HEK293 (cell line): ENCODE measurements around the gene ZNF296.

ENCODE experiments used
- CTCF ChIA-PET: fragments of 350-600 bp; formaldehyde crosslinking; extraction: SDS; loops from one replicate; lab custom pipeline; 2021; ENCODE audit warnings: antibody characterized with exemption; lab: Yijun Ruan, JAX
- POLR2A ChIA-PET: fragments of 300-600 bp; formaldehyde crosslinking; extraction: SDS; loops from one replicate; lab custom pipeline; 2020; ENCODE audit warnings: antibody characterized with exemption, inconsistent platforms; lab: Yijun Ruan, JAX
- H3K27ac ChIP-seq: fragments of 200-500 bp; sonication (Bioruptor generic); 2 replicates; pipeline ENCODE4 v1.5.1; 2014; ENCODE audit warnings: low read depth, low read length, control low read depth, inconsistent platforms; ENCODE audit errors: extremely low read depth
- H3K36me3 ChIP-seq, 2 experiments: fragments of 200-500 bp in 1 of 2; sonication (Bioruptor generic) in 1 of 2; 1 replicate in 1 of 2; 2 replicates in 1 of 2; pipeline ENCODE4 v1.5.1; 2014 to 2017; ENCODE audit warnings: inconsistent platforms in 2 of 2, low read length in 2 of 2; ENCODE audit not compliant: control insufficient read depth in 2 of 2, insufficient read depth in 1 of 2
- H3K4me1 ChIP-seq: fragments of 200-500 bp; sonication (Bioruptor generic); 2 replicates; pipeline ENCODE4 v1.5.1; 2014; ENCODE audit warnings: mild to moderate bottlenecking, low read length, inconsistent platforms; ENCODE audit not compliant: control insufficient read depth, insufficient read depth
- H3K4me3 ChIP-seq: 2 replicates; pipeline ENCODE4 v1.5.1; 2011; ENCODE audit warnings: low read depth, mild to moderate bottlenecking, control low read depth, low read length, moderate library complexity
- H3K9me3 ChIP-seq: fragments of 200-500 bp; sonication (Bioruptor generic); 2 replicates; pipeline ENCODE4 v1.5.1; 2014; ENCODE audit warnings: low read depth, low read length, inconsistent platforms; ENCODE audit not compliant: control insufficient read depth, insufficient read depth
- GLIS1 ChIP-seq: fragments of 450-650 bp; formaldehyde crosslinking; IDR thresholded peaks from 2 replicates; pipeline ENCODE4 v1.5.1; 2016; ENCODE audit warnings: missing biosample characterization, missing genetic modification characterization
- HOXD13 ChIP-seq: sonication (generic); formaldehyde crosslinking; IDR thresholded peaks from 2 replicates; pipeline ENCODE4 v1.8.0; 2022; ENCODE audit warnings: missing genetic modification reagents, borderline replicate concordance
- KLF10 ChIP-seq: fragments of 450-650 bp; IDR thresholded peaks from 2 replicates; pipeline ENCODE4 v1.5.1; 2018; ENCODE audit warnings: missing biosample characterization, mild to moderate bottlenecking, missing genetic modification characterization
- KLF7 ChIP-seq: fragments of 450-650 bp; formaldehyde crosslinking; IDR thresholded peaks from 2 replicates; pipeline ENCODE4 v1.5.1; 2016; ENCODE audit warnings: missing biosample characterization, missing genetic modification characterization, borderline replicate concordance
- KLF9 ChIP-seq: fragments of 450-650 bp; formaldehyde crosslinking; IDR thresholded peaks from 2 replicates; pipeline ENCODE4 v1.5.1; 2016; ENCODE audit warnings: missing biosample characterization, missing genetic modification characterization, low read depth
- TCF7L2 ChIP-seq: IDR thresholded peaks from 2 replicates; pipeline ENCODE4 v1.6.1; 2011; ENCODE audit warnings: low read depth, mild to moderate bottlenecking, inconsistent platforms, low read length, moderate library complexity, borderline replicate concordance
- ZBTB17 ChIP-seq: fragments of 450-650 bp; formaldehyde crosslinking; IDR thresholded peaks from 2 replicates; pipeline ENCODE4 v1.5.1; 2016; ENCODE audit warnings: missing biosample characterization, missing genetic modification characterization
- ZBTB21 ChIP-seq: fragments of 450-650 bp; formaldehyde crosslinking; IDR thresholded peaks from 2 replicates; pipeline ENCODE4 v1.5.1; 2017; ENCODE audit warnings: missing biosample characterization, missing genetic modification characterization
- ZNF121 ChIP-seq: fragments of 450-650 bp; formaldehyde crosslinking; IDR thresholded peaks from 2 replicates; pipeline ENCODE4 v1.5.1; 2016; ENCODE audit warnings: missing biosample characterization, missing genetic modification characterization
- ZNF174 ChIP-seq: fragments of 450-650 bp; formaldehyde crosslinking; IDR thresholded peaks from 2 replicates; pipeline ENCODE4 v1.5.0; 2017; ENCODE audit warnings: missing biosample characterization, mild to moderate bottlenecking, missing genetic modification characterization
- ZNF239 ChIP-seq: fragments of 450-650 bp; formaldehyde crosslinking; IDR thresholded peaks from 2 replicates; pipeline ENCODE4 v1.5.1; 2016; ENCODE audit warnings: missing biosample characterization, missing genetic modification characterization
- ZNF248 ChIP-seq: fragments of 450-650 bp; formaldehyde crosslinking; IDR thresholded peaks from 2 replicates; pipeline ENCODE4 v1.5.1; 2017; ENCODE audit warnings: missing biosample characterization, missing genetic modification characterization
- ZNF394 ChIP-seq: fragments of 450-650 bp; formaldehyde crosslinking; IDR thresholded peaks from 2 replicates; pipeline ENCODE4 v1.5.1; 2016; ENCODE audit warnings: missing biosample characterization, missing genetic modification characterization, mild to moderate bottlenecking, moderate library complexity, borderline replicate concordance
- ZNF48 ChIP-seq: fragments of 450-650 bp; formaldehyde crosslinking; IDR thresholded peaks from 2 replicates; pipeline ENCODE4 v1.5.1; 2016; ENCODE audit warnings: missing biosample characterization, missing genetic modification characterization
- ZNF501 ChIP-seq: fragments of 450-650 bp; formaldehyde crosslinking; IDR thresholded peaks from 2 replicates; pipeline ENCODE4 v1.5.1; 2016; ENCODE audit warnings: missing biosample characterization, missing genetic modification characterization
- ZNF514 ChIP-seq: fragments of 450-650 bp; formaldehyde crosslinking; IDR thresholded peaks from 2 replicates; pipeline ENCODE4 v1.5.1; 2016; ENCODE audit warnings: missing biosample characterization, missing genetic modification characterization
- ZNF548 ChIP-seq: fragments of 450-650 bp; formaldehyde crosslinking; IDR thresholded peaks from 2 replicates; pipeline ENCODE4 v1.5.1; 2016; ENCODE audit warnings: missing biosample characterization, missing genetic modification characterization
- ZNF560 ChIP-seq: fragments of 450-650 bp; formaldehyde crosslinking; IDR thresholded peaks from 2 replicates; pipeline ENCODE4 v1.5.1; 2017; ENCODE audit warnings: missing biosample characterization, missing genetic modification characterization, borderline replicate concordance
- ZNF610 ChIP-seq: fragments of 450-650 bp; formaldehyde crosslinking; IDR thresholded peaks from 2 replicates; pipeline ENCODE4 v1.5.1; 2016; ENCODE audit warnings: missing biosample characterization, missing genetic modification characterization, borderline replicate concordance
- ZNF623 ChIP-seq: fragments of 450-650 bp; formaldehyde crosslinking; IDR thresholded peaks from 2 replicates; pipeline ENCODE4 v1.5.1; 2016; ENCODE audit warnings: missing biosample characterization, missing genetic modification characterization
- ZNF629 ChIP-seq: fragments of 450-650 bp; formaldehyde crosslinking; IDR thresholded peaks from 2 replicates; pipeline ENCODE4 v1.5.1; 2017; ENCODE audit warnings: missing biosample characterization, missing genetic modification characterization
- ZNF658 ChIP-seq: fragments of 450-650 bp; formaldehyde crosslinking; IDR thresholded peaks from 2 replicates; pipeline ENCODE4; 2016; ENCODE audit warnings: missing biosample characterization, missing genetic modification characterization
- ZSCAN16 ChIP-seq: fragments of 450-650 bp; formaldehyde crosslinking; IDR thresholded peaks from 2 replicates; pipeline ENCODE4 v1.5.1; 2016; ENCODE audit warnings: missing biosample characterization, missing genetic modification characterization
- TF ChIP-seq, protein P1 (sequence below): fragments of 450-650 bp; formaldehyde crosslinking; IDR thresholded peaks from 2 replicates; pipeline ENCODE4 v1.5.1; 2017; ENCODE audit warnings: missing biosample characterization, missing genetic modification characterization
- TF ChIP-seq, protein P2 (sequence below): fragments of 450-650 bp; formaldehyde crosslinking; IDR thresholded peaks from 2 replicates; pipeline ENCODE4 v1.5.0; 2017; ENCODE audit warnings: missing biosample characterization, missing genetic modification characterization, borderline replicate concordance
- TF ChIP-seq, protein P3 (sequence below): fragments of 450-650 bp; formaldehyde crosslinking; IDR thresholded peaks from 2 replicates; pipeline ENCODE4 v1.5.1; 2016; ENCODE audit warnings: missing biosample characterization, missing genetic modification characterization
- TF ChIP-seq, protein P4 (sequence below): fragments of 450-650 bp; formaldehyde crosslinking; IDR thresholded peaks from 2 replicates; pipeline ENCODE4 v1.5.1; 2016; ENCODE audit warnings: missing biosample characterization, missing genetic modification characterization

The ZNF296 gene

DNA sequence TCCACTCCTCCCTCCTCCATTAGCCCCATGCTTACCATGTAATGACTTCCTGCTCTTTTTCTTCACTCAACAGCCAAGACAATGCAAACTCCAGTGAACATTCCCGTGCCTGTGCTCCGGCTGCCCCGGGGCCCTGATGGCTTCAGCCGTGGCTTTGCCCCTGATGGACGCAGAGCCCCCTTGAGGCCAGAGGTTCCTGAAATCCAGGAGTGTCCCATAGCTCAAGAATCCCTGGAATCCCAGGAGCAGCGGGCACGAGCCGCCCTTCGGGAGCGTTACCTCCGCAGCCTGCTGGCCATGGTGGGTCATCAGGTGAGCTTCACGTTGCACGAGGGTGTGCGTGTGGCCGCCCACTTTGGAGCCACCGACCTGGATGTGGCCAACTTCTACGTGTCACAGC, 13.8 kb upstream of the ZNF296 start:
- H3K27ac ChIP-seq = peak overlapping the region; percentile 68
- no peaks in the 10 kb centered on the region for H3K9me3 ChIP-seq
- H3K36me3 ChIP-seq = peaks cover 30 to 40% of the 10 kb centered on the region in 2 experiments; a peak in 2 of 3 replicates
- ChIA-PET CTCF (interaction anchor here (0.8 to 2.8 kb wide), 5 partner anchors 9 to 59 kb away, joined by 4 to 13 read pairs (median 4); partner anchors contain the start of gene GEMIN7), POLR2A (interaction anchor here (1.2 to 1.6 kb wide), 3 partner anchors 9 to 13 kb away, joined by 4 to 13 read pairs (median 4); partner anchors contain the start of gene GEMIN7)
- TF ChIP-seq, protein P1, sequence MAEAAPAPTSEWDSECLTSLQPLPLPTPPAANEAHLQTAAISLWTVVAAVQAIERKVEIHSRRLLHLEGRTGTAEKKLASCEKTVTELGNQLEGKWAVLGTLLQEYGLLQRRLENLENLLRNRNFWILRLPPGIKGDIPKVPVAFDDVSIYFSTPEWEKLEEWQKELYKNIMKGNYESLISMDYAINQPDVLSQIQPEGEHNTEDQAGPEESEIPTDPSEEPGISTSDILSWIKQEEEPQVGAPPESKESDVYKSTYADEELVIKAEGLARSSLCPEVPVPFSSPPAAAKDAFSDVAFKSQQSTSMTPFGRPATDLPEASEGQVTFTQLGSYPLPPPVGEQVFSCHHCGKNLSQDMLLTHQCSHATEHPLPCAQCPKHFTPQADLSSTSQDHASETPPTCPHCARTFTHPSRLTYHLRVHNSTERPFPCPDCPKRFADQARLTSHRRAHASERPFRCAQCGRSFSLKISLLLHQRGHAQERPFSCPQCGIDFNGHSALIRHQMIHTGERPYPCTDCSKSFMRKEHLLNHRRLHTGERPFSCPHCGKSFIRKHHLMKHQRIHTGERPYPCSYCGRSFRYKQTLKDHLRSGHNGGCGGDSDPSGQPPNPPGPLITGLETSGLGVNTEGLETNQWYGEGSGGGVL (tag by site-specific recombination) = no peak
- TF ChIP-seq ZNF548 (no peak), HOXD13 (CRISPR knock-in tag) (no peak), GLIS1 (tag by site-specific recombination) (no peak), KLF10 (no peak), ZBTB21 (no peak), ZNF658 (tag by site-specific recombination) (no peak), ZNF48 (no peak), ZNF623 (no peak), ZNF121 (tag by site-specific recombination) (no peak), ZNF174 (tag by site-specific recombination) (no peak), ZNF560 (no peak), ZNF629 (no peak), ZNF394 (tag by site-specific recombination) (no peak)
- TF ChIP-seq, protein P2, sequence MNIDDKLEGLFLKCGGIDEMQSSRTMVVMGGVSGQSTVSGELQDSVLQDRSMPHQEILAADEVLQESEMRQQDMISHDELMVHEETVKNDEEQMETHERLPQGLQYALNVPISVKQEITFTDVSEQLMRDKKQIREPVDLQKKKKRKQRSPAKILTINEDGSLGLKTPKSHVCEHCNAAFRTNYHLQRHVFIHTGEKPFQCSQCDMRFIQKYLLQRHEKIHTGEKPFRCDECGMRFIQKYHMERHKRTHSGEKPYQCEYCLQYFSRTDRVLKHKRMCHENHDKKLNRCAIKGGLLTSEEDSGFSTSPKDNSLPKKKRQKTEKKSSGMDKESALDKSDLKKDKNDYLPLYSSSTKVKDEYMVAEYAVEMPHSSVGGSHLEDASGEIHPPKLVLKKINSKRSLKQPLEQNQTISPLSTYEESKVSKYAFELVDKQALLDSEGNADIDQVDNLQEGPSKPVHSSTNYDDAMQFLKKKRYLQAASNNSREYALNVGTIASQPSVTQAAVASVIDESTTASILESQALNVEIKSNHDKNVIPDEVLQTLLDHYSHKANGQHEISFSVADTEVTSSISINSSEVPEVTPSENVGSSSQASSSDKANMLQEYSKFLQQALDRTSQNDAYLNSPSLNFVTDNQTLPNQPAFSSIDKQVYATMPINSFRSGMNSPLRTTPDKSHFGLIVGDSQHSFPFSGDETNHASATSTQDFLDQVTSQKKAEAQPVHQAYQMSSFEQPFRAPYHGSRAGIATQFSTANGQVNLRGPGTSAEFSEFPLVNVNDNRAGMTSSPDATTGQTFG (tag by site-specific recombination) = no peak
- TF ChIP-seq, protein P3, sequence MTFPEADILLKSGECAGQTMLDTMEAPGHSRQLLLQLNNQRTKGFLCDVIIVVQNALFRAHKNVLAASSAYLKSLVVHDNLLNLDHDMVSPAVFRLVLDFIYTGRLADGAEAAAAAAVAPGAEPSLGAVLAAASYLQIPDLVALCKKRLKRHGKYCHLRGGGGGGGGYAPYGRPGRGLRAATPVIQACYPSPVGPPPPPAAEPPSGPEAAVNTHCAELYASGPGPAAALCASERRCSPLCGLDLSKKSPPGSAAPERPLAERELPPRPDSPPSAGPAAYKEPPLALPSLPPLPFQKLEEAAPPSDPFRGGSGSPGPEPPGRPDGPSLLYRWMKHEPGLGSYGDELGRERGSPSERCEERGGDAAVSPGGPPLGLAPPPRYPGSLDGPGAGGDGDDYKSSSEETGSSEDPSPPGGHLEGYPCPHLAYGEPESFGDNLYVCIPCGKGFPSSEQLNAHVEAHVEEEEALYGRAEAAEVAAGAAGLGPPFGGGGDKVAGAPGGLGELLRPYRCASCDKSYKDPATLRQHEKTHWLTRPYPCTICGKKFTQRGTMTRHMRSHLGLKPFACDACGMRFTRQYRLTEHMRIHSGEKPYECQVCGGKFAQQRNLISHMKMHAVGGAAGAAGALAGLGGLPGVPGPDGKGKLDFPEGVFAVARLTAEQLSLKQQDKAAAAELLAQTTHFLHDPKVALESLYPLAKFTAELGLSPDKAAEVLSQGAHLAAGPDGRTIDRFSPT (tag by site-specific recombination) = no peak
- H3K4me3 ChIP-seq = no peak overlapping the region
- H3K4me1 ChIP-seq = peaks cover 20% of the 10 kb centered on the region

DNA sequence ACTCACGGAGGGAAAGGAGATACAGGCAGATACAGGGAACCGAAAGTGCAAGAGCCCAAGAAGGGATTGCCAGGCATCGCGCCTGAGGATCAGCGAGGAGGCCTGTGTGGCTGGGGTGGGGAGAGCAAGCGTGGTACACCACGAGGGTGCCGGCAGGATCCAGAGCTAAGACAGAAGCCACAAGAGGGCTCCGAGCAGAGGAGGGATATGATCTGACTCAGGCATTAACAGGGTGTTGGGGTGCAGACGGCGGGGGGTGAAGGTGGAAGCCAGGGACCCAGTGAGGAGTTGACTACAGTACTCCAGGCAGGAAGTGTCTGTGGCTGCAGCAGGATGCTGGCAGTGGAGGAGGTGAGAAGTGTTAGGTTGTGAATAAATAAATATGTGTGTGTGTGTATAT, 11.3 kb upstream of the ZNF296 start:
- Histone ChIP-seq H3K36me3 (peaks cover 34 to 38% of the 10 kb centered on the region in 2 experiments; a peak in 2 of 3 replicates), H3K9me3 (no peaks in the 10 kb centered on the region), H3K4me1 (peaks cover 11% of the 10 kb centered on the region), H3K4me3 (no peak overlapping the region), H3K27ac (no peak overlapping the region)
- TF ChIP-seq ZNF501 (tag by site-specific recombination) (no peak), KLF9 (tag by site-specific recombination) (no peak), KLF7 (tag by site-specific recombination) (no peak), ZNF610 (tag by site-specific recombination) (no peak), ZNF48 (no peak), TCF7L2 (no peak), ZBTB17 (tag by site-specific recombination) (no peak), ZSCAN16 (tag by site-specific recombination) (no peak), ZNF514 (tag by site-specific recombination) (no peak), ZNF239 (tag by site-specific recombination) (no peak), ZNF248 (tag by site-specific recombination) (no peak)
- TF ChIP-seq, protein P4, sequence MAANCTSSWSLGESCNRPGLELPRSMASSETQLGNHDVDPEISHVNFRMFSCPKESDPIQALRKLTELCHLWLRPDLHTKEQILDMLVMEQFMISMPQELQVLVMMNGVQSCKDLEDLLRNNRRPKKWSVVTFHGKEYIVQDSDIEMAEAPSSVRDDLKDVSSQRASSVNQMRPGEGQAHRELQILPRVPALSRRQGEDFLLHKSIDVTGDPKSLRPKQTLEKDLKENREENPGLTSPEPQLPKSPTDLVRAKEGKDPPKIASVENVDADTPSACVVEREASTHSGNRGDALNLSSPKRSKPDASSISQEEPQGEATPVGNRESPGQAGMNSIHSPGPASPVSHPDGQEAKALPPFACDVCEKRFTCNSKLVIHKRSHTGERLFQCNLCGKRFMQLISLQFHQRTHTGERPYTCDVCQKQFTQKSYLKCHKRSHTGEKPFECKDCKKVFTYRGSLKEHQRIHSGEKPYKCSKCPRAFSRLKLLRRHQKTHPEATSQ = no peak
- TF ChIP-seq, protein P3 (tag by site-specific recombination) = no peak
- ChIA-PET CTCF (no interaction called here), POLR2A (no interaction called here)
